NB4 (cell line): ENCODE data around the gene CRTAC1.

ENCODE experiments used
- POLR2A ChIP-seq: IDR thresholded peaks from 2 replicates; pipeline ENCODE4 v1.6.1; 2011; ENCODE audit warnings: mild to moderate bottlenecking; ENCODE audit not compliant: insufficient read length; ENCODE audit errors: extremely low read depth
- TF ChIP-seq, protein P1 (sequence below): IDR thresholded peaks from one replicate; pipeline ENCODE4 v1.5.1; 2012; ENCODE audit warnings: low read depth, low read length

DNA sequence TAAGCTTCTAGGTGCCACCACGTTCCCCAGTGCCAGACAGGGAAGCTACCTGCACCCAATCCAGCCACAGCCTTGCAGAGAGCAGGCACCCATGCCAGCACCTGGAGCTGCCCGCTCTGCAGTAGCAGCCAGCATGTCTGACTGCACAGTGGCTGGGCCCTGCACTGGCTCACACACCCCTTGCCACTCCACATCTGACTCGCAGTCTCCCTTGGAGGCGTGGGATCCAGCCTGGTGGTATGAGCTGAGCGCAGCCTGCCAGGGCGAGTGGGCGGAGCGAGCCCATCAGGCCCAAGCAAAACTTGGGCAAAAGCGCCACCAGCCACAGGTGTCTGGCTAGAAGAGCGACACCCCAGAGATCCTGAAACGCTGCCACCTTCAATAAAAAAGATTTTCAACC is 30.1 kb downstream of the CRTAC1 start:
- no peak for TF ChIP-seq POLR2A
- TF ChIP-seq, protein P1, sequence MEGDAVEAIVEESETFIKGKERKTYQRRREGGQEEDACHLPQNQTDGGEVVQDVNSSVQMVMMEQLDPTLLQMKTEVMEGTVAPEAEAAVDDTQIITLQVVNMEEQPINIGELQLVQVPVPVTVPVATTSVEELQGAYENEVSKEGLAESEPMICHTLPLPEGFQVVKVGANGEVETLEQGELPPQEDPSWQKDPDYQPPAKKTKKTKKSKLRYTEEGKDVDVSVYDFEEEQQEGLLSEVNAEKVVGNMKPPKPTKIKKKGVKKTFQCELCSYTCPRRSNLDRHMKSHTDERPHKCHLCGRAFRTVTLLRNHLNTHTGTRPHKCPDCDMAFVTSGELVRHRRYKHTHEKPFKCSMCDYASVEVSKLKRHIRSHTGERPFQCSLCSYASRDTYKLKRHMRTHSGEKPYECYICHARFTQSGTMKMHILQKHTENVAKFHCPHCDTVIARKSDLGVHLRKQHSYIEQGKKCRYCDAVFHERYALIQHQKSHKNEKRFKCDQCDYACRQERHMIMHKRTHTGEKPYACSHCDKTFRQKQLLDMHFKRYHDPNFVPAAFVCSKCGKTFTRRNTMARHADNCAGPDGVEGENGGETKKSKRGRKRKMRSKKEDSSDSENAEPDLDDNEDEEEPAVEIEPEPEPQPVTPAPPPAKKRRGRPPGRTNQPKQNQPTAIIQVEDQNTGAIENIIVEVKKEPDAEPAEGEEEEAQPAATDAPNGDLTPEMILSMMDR = no peak
